ENCODE results near the gene AKR1B15. TPM values are rescaled to one million over a fixed set of nuclear protein-coding genes. Genes with fewer than 3 reads are reported as not detected.

Gene AKR1B15
- total and polyA plus RNA-seq, 9 donors, result 0.22 TPM; not detected in 8

DNA sequence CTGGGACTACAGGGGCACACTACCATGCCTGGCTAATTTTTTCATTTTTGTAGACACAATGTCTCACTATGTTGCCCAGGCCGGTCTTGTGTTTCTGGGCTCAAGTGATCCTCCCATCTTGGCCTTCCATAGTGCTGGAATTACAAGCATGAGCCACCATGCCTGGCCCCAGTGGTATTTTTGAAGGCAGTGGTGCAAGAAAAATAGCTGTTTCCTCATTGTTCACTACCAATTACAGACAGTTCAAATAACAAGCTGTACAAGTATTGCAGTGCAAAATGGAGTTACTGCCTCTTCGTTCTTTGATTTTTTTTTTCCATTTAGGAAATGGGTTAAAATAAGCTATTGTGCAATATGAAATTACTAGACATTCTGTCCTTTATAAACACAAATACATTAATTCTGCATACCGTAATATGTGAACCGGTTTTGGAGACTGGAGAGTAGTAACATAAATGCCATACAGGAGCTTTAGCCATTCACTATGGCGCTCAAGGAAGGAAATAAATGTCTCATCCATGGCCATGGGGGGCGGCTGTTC lies 62.8 kb downstream of the AKR1B15 start:
- 87 to 90% (median 90%) methylated on average over 6 of the region's 6 CpGs for WGBS, 3 donors
- no peaks in the 10 kb centered on the region for H3K4me1 ChIP-seq (ENCODE audit: insufficient read depth)
- H3K27me3 ChIP-seq, result no peaks in the 10 kb centered on the region
- intact Hi-C loops (cut with DNase I), result no loop called here
- no peaks in the 10 kb centered on the region for H3K36me3 ChIP-seq
- DNase-seq, result no peak
- H3K9me3 ChIP-seq, result no peaks in the 10 kb centered on the region
- H3K27ac ChIP-seq, result no peak overlapping the region
- no peak overlapping the region for H3K4me3 ChIP-seq
- TF ChIP-seq EP300 (IDR thresholded peaks at IDR 0.05) (no peak), CTCF (IDR thresholded peaks at IDR 0.05) (no peak), POLR2A (IDR thresholded peaks at IDR 0.05) (no peak)

DNA sequence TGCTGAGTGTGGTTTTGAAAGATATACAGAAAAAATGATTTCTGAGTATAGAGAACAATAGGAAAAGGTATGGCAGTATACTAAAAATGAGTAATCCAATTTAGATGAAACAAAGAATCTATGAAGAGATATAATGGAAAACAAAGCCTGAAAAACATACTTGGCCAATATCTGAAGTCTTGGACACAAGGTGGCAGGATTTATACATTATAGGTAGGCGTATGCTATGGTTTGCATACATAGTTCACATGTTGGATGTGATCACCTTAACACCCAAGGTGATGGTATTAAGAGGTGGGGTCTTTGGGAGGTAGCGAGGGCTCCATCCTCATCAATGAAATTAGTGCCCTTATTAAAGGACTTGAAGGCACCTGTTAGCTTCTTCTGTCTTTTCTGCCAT lies 63.3 kb downstream of the AKR1B15 start:
- H3K9me3 ChIP-seq, result no peaks in the 10 kb centered on the region
- WGBS, 3 donors, result 81 to 88% (median 86%) methylated on average over 2 of the region's 2 CpGs
- H3K36me3 ChIP-seq, result no peaks in the 10 kb centered on the region
- intact Hi-C loops (cut with DNase I), result no loop called here
- no peaks in the 10 kb centered on the region for H3K27me3 ChIP-seq
- H3K27ac ChIP-seq, result no peak overlapping the region
- H3K4me1 ChIP-seq (ENCODE audit: insufficient read depth), result no peaks in the 10 kb centered on the region
- H3K4me3 ChIP-seq, result no peak overlapping the region
- no peak for DNase-seq
- no peak for TF ChIP-seq EP300 (IDR thresholded peaks at IDR 0.05)
- TF ChIP-seq CTCF (IDR thresholded peaks at IDR 0.05), result no peak
- TF ChIP-seq POLR2A (IDR thresholded peaks at IDR 0.05), result no peak

DNA sequence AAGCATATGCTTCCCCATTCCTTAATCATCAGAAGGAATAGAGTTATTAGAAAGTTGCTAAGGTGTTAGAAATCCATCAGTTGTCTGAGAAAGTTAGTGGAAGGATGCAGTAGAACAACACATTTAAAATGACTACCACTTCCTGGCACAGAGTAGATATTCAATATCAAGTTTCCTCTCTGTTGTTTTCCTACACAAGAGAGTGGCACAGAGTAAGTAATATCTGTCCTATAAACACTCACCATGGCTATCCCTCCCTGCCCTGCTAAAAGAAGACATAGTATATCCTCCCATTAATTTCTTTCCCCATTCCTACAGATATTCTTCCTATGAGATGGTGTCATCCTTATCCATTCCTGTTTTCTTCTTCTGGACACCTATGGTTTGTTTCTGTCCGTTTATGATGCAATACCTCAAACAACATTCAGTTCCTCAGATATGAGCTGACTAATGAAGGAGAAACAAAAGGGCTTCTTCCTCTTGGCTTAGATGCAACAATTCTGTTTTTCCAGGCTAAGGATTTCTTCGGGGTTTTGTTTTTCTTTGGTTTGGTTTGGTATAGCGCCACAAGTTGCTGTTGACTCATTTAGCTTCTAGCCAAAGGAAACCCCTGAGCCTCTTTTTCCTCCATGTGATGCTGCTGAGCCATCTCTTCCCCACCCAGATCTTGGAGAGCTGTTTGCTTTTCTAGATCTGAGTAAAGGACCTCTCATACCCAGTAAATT lies 64.9 kb downstream of the AKR1B15 start:
- WGBS, 3 donors, result 1 to 5% (median 1%) methylated on average over 3 of the region's 3 CpGs
- Histone ChIP-seq H3K36me3 (no peaks in the 10 kb centered on the region), H3K4me1 (ENCODE audit: insufficient read depth) (no peaks in the 10 kb centered on the region), H3K27ac (no peak overlapping the region), H3K9me3 (no peaks in the 10 kb centered on the region), H3K27me3 (no peaks in the 10 kb centered on the region), H3K4me3 (no peak overlapping the region)
- intact Hi-C loops (cut with DNase I), result no loop called here
- TF ChIP-seq CTCF (IDR thresholded peaks at IDR 0.05) (no peak), POLR2A (IDR thresholded peaks at IDR 0.05) (no peak), EP300 (IDR thresholded peaks at IDR 0.05) (no peak)
- DNase-seq, result peak in 1 of 5 donors; percentile 32

- no peaks in the 10 kb centered on the region for H3K36me3 ChIP-seq
- TF ChIP-seq EP300 (IDR thresholded peaks at IDR 0.05), result no peak
- TF ChIP-seq CTCF (IDR thresholded peaks at IDR 0.05), result no peak
- no peak for TF ChIP-seq POLR2A (IDR thresholded peaks at IDR 0.05)
- intact Hi-C loops (cut with DNase I), result no loop called here
These were observed 67.7 kb downstream of the AKR1B15 start for GRCh38 chr7:134616611-134617010.

More at GRCh38 chr7:134616611-134617010, 67.7 kb downstream of the AKR1B15 start:
- H3K27me3 ChIP-seq, result no peaks in the 10 kb centered on the region
- no peak overlapping the region for H3K27ac ChIP-seq
- DNase-seq, result no peak
- no peaks in the 10 kb centered on the region for H3K9me3 ChIP-seq
- no peaks in the 10 kb centered on the region for H3K4me1 ChIP-seq (ENCODE audit: insufficient read depth)
- no peak overlapping the region for H3K4me3 ChIP-seq
- 77 to 81% (median 78%) methylated on average over 2 of the region's 2 CpGs for whole genome bisulfite sequencing, 3 donors
